Lower lobe of right lung (tissue), 2 donors: ENCODE results near the gene ATP6V0A1. TPM values are rescaled to one million over a fixed set of nuclear protein-coding genes. Genes with fewer than 3 reads are reported as not detected.
"Not testable (repeated sequence)": the region's sequence is repeated elsewhere in the genome, so short reads cannot be mapped to it uniquely, and the experiment has no call there.

Experiments
- ATAC-seq, 2 donors: fragments of 200-7000 bp; cut with Tn5 transposase; one replicate each; pipeline ENCODE4 v1.9.1; 2020 to 2022; ENCODE audit warnings: mild to moderate bottlenecking in 2 of 2, moderate library complexity in 2 of 2
- DNase-seq: peaks from one replicate; pipeline ENCODE4 v3.0.0-alpha.2; 2020
- H3K27ac ChIP-seq: fragments of 200-600 bp; one replicate; pipeline ENCODE4 v1.8.0; 2022
- H3K27me3 ChIP-seq: fragments of 200-600 bp; one replicate; pipeline ENCODE4 v1.8.0; 2022; ENCODE audit warnings: low read depth
- H3K36me3 ChIP-seq: fragments of 200-600 bp; one replicate; pipeline ENCODE4 v1.8.0; 2022; ENCODE audit warnings: mild to moderate bottlenecking
- H3K4me1 ChIP-seq: fragments of 200-600 bp; one replicate; pipeline ENCODE4 v1.8.0; 2022
- H3K4me3 ChIP-seq: fragments of 200-600 bp; one replicate; pipeline ENCODE4 v1.8.0; 2022; ENCODE audit warnings: mild to moderate bottlenecking
- H3K9me3 ChIP-seq: fragments of 200-600 bp; one replicate; pipeline ENCODE4 v1.8.0; 2022
- intact Hi-C: fragments of 100-400 bp; cut with DNase I; formaldehyde crosslinking; loops from one replicate; pipeline ENCODE4 v1.11.0; 2022
- total RNA-seq: library from RNA; stranded (reverse); fragmentation: NEBNext Ultra II Directional; extraction: Animal tissue kit (Norgen Biotek cat#: 25700); gene quantifications from one replicate; pipeline ENCODE4 v1.2.1, GENCODE V29; 2021
- TF ChIP-seq, protein P1 (sequence below): fragments of 200-600 bp; IDR thresholded peaks from one replicate; pipeline ENCODE4 v1.8.0; 2022; ENCODE audit warnings: antibody characterized with exemption, mild to moderate bottlenecking
- donor health status: DM: no; HTN: yes; CAD: no; lungs with severe emphysema.

ATP6V0A1 gene
- total RNA-seq, 1 donor from 2014 or later, result 107 TPM

- Histone ChIP-seq H3K36me3 (peaks cover 5% of the 10 kb centered on the region), H3K9me3 (no peaks in the 10 kb centered on the region), H3K27ac (peak overlapping the region; percentile 96), H3K4me1 (peaks cover 19% of the 10 kb centered on the region), H3K4me3 (peak overlapping the region; percentile 89), H3K27me3 (no peaks in the 10 kb centered on the region)
- TF ChIP-seq, protein P1, sequence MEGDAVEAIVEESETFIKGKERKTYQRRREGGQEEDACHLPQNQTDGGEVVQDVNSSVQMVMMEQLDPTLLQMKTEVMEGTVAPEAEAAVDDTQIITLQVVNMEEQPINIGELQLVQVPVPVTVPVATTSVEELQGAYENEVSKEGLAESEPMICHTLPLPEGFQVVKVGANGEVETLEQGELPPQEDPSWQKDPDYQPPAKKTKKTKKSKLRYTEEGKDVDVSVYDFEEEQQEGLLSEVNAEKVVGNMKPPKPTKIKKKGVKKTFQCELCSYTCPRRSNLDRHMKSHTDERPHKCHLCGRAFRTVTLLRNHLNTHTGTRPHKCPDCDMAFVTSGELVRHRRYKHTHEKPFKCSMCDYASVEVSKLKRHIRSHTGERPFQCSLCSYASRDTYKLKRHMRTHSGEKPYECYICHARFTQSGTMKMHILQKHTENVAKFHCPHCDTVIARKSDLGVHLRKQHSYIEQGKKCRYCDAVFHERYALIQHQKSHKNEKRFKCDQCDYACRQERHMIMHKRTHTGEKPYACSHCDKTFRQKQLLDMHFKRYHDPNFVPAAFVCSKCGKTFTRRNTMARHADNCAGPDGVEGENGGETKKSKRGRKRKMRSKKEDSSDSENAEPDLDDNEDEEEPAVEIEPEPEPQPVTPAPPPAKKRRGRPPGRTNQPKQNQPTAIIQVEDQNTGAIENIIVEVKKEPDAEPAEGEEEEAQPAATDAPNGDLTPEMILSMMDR, result no peak
- ATAC-seq (peak; percentile 47 to 52), DNase-seq (no peak)
- intact Hi-C loops, result no loop called here
Observed at GRCh38 chr17:42553866-42554249, 95.2 kb downstream of the ATP6V0A1 start.

- Histone ChIP-seq H3K27me3 (no peaks in the 10 kb centered on the region), H3K36me3 (peaks cover 5% of the 10 kb centered on the region), H3K9me3 (no peaks in the 10 kb centered on the region), H3K4me1 (peaks cover 20% of the 10 kb centered on the region), H3K4me3 (peak overlapping the region; percentile 89), H3K27ac (peak overlapping the region; percentile 96)
- intact Hi-C loops, result no loop called here
- peak; percentile 89 for DNase-seq
- TF ChIP-seq, protein P1, result no peak
- ATAC-seq, result peak; percentile 95 to 96
Observed at GRCh38 chr17:42554250-42555121, 95.8 kb downstream of the ATP6V0A1 start.

GRCh38 chr17:42555122-42555622, 96.5 kb downstream of the ATP6V0A1 start:
- TF ChIP-seq, protein P1, result no peak
- DNase-seq (no peak), ATAC-seq (no peak)
- intact Hi-C loops, result no loop called here
- Histone ChIP-seq H3K9me3 (no peaks in the 10 kb centered on the region), H3K36me3 (peaks cover 5% of the 10 kb centered on the region), H3K4me3 (peak overlapping the region; percentile 89), H3K27me3 (no peaks in the 10 kb centered on the region), H3K27ac (peak overlapping the region; percentile 96), H3K4me1 (peaks cover 26% of the 10 kb centered on the region)

GRCh38 chr17:42555961-42556617, 97.4 kb downstream of the ATP6V0A1 start:
- H3K4me3 ChIP-seq, H3K36me3 ChIP-seq, H3K27me3 ChIP-seq, H3K9me3 ChIP-seq, ATAC-seq, DNase-seq, intact Hi-C loops, H3K27ac ChIP-seq: not testable (repeated sequence)
- peaks cover 28% of the 10 kb centered on the region for H3K4me1 ChIP-seq

- ATAC-seq, result peak; percentile 10 to 37
Observed at GRCh38 chr17:42559075-42559474, 100.4 kb downstream of the ATP6V0A1 start.

More at GRCh38 chr17:42559075-42559474, 100.4 kb downstream of the ATP6V0A1 start:
- peaks cover 1% of the 10 kb centered on the region for H3K36me3 ChIP-seq
- H3K27me3 ChIP-seq, result no peaks in the 10 kb centered on the region
- no peaks in the 10 kb centered on the region for H3K9me3 ChIP-seq
- intact Hi-C loops, result no loop called here
- peak overlapping the region; percentile 22 for H3K27ac ChIP-seq
- DNase-seq, result no peak
- TF ChIP-seq, protein P1, result no peak
- H3K4me1 ChIP-seq, result peaks cover 40% of the 10 kb centered on the region
- H3K4me3 ChIP-seq, result no peak overlapping the region
